SK-N-SH treated with all-trans-retinoic acid at 6 μM for 48 hours (cell line): ENCODE results near the gene NRXN2.

Experiments used
- ATAC-seq: fragments of 200-7000 bp; cut with Tn5 transposase; 3 replicates; pipeline ENCODE4 v1.9.1; 2020; ENCODE audit warnings: mild to moderate bottlenecking, moderate library complexity
- ARNTL ChIP-seq: fragments of 450-650 bp; formaldehyde crosslinking; IDR thresholded peaks from 2 replicates; pipeline ENCODE4 v1.5.0; 2020; ENCODE audit warnings: low read depth, mild to moderate bottlenecking, moderate library complexity, borderline replicate concordance
- GLIS3 ChIP-seq: fragments of 250-450 bp; sonication (Bioruptor Pico); IDR thresholded peaks from 2 replicates; pipeline ENCODE4 v1.5.0; 2020; ENCODE audit warnings: mild to moderate bottlenecking, moderate library complexity
- ISL1 ChIP-seq: fragments of 250-450 bp; sonication (Bioruptor Pico); IDR thresholded peaks from 2 replicates; pipeline ENCODE4 v2.1.2; 2022; ENCODE audit warnings: mild to moderate bottlenecking, moderate library complexity
- OSR1 ChIP-seq: fragments of 250-450 bp; sonication (Bioruptor Pico); IDR thresholded peaks from 2 replicates; pipeline ENCODE4 v1.8.0; 2022; ENCODE audit warnings: moderate library complexity, mild to moderate bottlenecking, inconsistent platforms
- PPARA ChIP-seq: fragments of 250-450 bp; sonication (Bioruptor Pico); IDR thresholded peaks from 2 replicates; pipeline ENCODE4 v1.5.0; 2020; ENCODE audit warnings: mild to moderate bottlenecking, borderline replicate concordance
- RARB ChIP-seq: fragments of 250-450 bp; sonication (Bioruptor Pico); IDR thresholded peaks from 2 replicates; pipeline ENCODE4 v1.8.0; 2021; ENCODE audit warnings: mild to moderate bottlenecking, moderate library complexity
- SNAI2 ChIP-seq: fragments of 250-450 bp; sonication (Bioruptor Pico); IDR thresholded peaks from 2 replicates; pipeline ENCODE4 v1.5.0; 2020; ENCODE audit warnings: mild to moderate bottlenecking, moderate library complexity
- TCF4 ChIP-seq: fragments of 250-450 bp; sonication (Bioruptor Pico); IDR thresholded peaks from 2 replicates; pipeline ENCODE4 v1.8.0; 2021; ENCODE audit warnings: mild to moderate bottlenecking, moderate library complexity, borderline replicate concordance
- TOX ChIP-seq: fragments of 250-450 bp; sonication (Bioruptor Pico); IDR thresholded peaks from 2 replicates; pipeline ENCODE4 v1.8.0; 2021; ENCODE audit warnings: mild to moderate bottlenecking, moderate library complexity, borderline replicate concordance
- ZC3H10 ChIP-seq: fragments of 250-450 bp; sonication (Bioruptor Pico); IDR thresholded peaks from 2 replicates; pipeline ENCODE4 v1.5.1; 2021; ENCODE audit warnings: mild to moderate bottlenecking, moderate library complexity
- ZFP3 ChIP-seq: fragments of 250-450 bp; sonication (Bioruptor Pico); IDR thresholded peaks from 2 replicates; pipeline ENCODE4 v1.5.0; 2020; ENCODE audit warnings: mild to moderate bottlenecking, moderate library complexity
- ZFP30 ChIP-seq: fragments of 450-650 bp; formaldehyde crosslinking; IDR thresholded peaks from 2 replicates; pipeline ENCODE4 v1.5.0; 2022; ENCODE audit warnings: mild to moderate bottlenecking, moderate library complexity
- ZNF565 ChIP-seq: fragments of 450-650 bp; formaldehyde crosslinking; conservative IDR thresholded peaks from 2 replicates; pipeline ENCODE4 v1.5.0; 2020; ENCODE audit warnings: low read depth, mild to moderate bottlenecking, moderate library complexity
- ZNF70 ChIP-seq: fragments of 450-650 bp; formaldehyde crosslinking; IDR thresholded peaks from 2 replicates; pipeline ENCODE4 v1.5.0; 2020; ENCODE audit warnings: mild to moderate bottlenecking, moderate library complexity
- ZNF8 ChIP-seq: fragments of 450-650 bp; formaldehyde crosslinking; IDR thresholded peaks from 2 replicates; pipeline ENCODE4 v1.5.0; 2020; ENCODE audit warnings: mild to moderate bottlenecking, moderate library complexity
- TF ChIP-seq, protein P1 (sequence below): fragments of 250-450 bp; sonication (Bioruptor Pico); IDR thresholded peaks from 2 replicates; pipeline ENCODE4 v1.5.1; 2021; ENCODE audit warnings: mild to moderate bottlenecking, moderate library complexity
- TF ChIP-seq, protein P2 (sequence below): fragments of 250-450 bp; sonication (Bioruptor Pico); IDR thresholded peaks from 2 replicates; pipeline ENCODE4 v1.5.0; 2020; ENCODE audit warnings: mild to moderate bottlenecking, moderate library complexity
- TF ChIP-seq, protein P3 (sequence below): fragments of 250-450 bp; sonication (Bioruptor Pico); IDR thresholded peaks from 2 replicates; pipeline ENCODE4 v1.8.0; 2020; ENCODE audit warnings: mild to moderate bottlenecking, moderate library complexity, borderline replicate concordance
- TF ChIP-seq, protein P4 (sequence below): fragments of 250-450 bp; sonication (Bioruptor Pico); IDR thresholded peaks from 2 replicates; pipeline ENCODE4 v1.5.1; 2020; ENCODE audit warnings: low read depth, mild to moderate bottlenecking, moderate library complexity
- TF ChIP-seq, protein P5 (sequence below): fragments of 250-450 bp; sonication (Bioruptor Pico); IDR thresholded peaks from 2 replicates; pipeline ENCODE4 v1.8.0; 2021; ENCODE audit warnings: low read depth, mild to moderate bottlenecking, moderate library complexity, borderline replicate concordance

NRXN2 gene

DNA sequence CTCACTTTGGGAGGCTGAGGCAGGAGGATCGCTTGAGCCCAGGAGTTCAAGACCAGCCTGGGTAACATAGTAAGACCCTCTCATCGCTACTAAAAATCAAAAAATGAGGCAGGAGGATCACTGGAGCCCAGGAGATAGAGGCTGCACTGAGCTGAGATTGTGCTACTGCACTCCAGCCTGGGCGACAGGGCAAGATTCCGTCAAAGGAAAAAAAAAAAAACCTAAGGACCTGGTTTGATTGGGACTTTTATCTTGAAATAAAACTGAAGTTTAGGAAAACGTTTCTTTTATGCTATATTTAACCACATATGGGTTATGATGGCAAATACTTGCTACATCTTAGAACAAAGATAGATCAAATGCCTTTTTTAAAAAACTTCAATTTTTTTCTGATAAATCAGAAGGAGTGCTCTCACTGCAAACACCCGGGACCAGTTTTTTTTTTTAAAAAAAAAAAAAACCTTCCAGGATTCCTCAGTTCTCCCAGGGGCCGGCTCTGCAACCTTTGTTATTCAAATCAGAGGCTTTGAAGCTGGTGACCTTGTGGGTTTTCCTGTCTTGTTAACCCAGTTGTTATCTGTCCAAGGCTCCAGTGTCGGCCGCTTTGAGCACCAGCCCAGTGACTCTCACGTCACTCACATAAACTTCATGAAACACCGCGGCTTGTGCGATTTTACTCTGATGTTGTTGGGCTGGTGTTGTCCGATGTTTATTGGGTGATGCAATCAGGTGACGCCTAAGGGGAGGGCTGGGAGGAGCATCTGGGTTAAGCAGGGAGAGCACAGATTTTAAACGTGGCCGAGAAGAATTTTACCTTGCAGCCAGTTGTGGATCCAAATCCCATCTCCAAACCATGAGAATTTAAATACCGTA lies 156.7 kb downstream of the NRXN2 start:
- ATAC-seq = peak; percentile 90

DNA sequence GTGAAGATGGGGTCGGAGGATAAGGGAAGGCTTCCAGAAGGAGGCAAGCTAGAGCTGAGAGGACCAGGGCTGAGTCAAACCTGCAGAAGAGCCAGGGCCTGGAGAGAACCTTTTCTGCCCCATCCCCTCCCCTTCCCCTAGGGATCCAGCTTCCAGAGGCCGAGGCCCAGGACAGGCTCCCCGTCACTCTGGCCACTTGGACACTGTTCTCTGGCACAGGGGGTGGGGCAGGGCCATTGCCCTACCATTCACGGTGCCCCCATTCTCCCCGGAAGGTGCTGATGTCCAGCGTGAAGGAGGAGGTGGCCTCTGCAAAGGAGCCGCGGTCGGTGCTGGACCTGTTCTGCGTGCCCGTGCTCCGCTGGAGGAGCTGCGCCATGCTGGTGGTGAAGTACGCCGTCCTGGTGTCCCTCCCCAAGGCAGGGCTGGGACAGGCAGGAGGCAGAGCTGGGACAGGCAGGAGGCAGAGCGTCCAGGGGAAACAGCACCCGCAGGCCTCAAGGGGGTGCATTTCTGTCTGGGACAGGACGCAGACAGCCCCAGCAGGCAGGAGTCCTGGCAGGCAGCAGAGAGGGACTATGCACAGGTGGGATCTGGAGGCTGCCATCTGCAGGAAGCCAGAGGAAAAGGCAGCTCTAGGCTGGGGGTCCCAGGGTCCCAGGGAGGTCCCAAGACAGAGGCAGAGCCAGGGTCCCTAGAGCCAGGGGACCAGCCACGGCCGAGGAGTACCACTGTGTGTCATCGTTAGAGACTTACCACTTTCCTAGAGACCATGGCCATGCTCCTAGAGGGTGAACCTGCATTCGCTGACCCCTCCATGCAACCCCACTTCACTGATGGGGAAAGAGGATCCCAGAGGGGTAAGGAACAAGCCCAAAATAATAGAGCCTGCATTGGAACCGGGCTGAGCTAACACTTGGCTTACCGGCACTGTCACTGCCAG lies 157.8 kb downstream of the NRXN2 start:
- no peak for ATAC-seq
- TF ChIP-seq, protein P1, sequence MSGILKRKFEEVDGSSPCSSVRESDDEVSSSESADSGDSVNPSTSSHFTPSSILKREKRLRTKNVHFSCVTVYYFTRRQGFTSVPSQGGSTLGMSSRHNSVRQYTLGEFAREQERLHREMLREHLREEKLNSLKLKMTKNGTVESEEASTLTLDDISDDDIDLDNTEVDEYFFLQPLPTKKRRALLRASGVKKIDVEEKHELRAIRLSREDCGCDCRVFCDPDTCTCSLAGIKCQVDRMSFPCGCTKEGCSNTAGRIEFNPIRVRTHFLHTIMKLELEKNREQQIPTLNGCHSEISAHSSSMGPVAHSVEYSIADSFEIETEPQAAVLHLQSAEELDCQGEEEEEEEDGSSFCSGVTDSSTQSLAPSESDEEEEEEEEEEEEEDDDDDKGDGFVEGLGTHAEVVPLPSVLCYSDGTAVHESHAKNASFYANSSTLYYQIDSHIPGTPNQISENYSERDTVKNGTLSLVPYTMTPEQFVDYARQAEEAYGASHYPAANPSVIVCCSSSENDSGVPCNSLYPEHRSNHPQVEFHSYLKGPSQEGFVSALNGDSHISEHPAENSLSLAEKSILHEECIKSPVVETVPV = no peak
- no peak for TF ChIP-seq SNAI2 (CRISPR knock-in tag)
- TF ChIP-seq, protein P2, sequence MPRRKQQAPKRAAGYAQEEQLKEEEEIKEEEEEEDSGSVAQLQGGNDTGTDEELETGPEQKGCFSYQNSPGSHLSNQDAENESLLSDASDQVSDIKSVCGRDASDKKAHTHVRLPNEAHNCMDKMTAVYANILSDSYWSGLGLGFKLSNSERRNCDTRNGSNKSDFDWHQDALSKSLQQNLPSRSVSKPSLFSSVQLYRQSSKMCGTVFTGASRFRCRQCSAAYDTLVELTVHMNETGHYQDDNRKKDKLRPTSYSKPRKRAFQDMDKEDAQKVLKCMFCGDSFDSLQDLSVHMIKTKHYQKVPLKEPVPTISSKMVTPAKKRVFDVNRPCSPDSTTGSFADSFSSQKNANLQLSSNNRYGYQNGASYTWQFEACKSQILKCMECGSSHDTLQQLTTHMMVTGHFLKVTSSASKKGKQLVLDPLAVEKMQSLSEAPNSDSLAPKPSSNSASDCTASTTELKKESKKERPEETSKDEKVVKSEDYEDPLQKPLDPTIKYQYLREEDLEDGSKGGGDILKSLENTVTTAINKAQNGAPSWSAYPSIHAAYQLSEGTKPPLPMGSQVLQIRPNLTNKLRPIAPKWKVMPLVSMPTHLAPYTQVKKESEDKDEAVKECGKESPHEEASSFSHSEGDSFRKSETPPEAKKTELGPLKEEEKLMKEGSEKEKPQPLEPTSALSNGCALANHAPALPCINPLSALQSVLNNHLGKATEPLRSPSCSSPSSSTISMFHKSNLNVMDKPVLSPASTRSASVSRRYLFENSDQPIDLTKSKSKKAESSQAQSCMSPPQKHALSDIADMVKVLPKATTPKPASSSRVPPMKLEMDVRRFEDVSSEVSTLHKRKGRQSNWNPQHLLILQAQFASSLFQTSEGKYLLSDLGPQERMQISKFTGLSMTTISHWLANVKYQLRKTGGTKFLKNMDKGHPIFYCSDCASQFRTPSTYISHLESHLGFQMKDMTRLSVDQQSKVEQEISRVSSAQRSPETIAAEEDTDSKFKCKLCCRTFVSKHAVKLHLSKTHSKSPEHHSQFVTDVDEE (CRISPR knock-in tag) = no peak
- TF ChIP-seq, protein P3, sequence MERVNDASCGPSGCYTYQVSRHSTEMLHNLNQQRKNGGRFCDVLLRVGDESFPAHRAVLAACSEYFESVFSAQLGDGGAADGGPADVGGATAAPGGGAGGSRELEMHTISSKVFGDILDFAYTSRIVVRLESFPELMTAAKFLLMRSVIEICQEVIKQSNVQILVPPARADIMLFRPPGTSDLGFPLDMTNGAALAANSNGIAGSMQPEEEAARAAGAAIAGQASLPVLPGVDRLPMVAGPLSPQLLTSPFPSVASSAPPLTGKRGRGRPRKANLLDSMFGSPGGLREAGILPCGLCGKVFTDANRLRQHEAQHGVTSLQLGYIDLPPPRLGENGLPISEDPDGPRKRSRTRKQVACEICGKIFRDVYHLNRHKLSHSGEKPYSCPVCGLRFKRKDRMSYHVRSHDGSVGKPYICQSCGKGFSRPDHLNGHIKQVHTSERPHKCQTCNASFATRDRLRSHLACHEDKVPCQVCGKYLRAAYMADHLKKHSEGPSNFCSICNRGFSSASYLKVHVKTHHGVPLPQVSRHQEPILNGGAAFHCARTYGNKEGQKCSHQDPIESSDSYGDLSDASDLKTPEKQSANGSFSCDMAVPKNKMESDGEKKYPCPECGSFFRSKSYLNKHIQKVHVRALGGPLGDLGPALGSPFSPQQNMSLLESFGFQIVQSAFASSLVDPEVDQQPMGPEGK (CRISPR knock-in tag) = no peak
- TF ChIP-seq RARB (CRISPR knock-in tag) = no peak
- TF ChIP-seq ZNF70 = no peak
- no peak for TF ChIP-seq ZNF8 (CRISPR knock-in tag)
- no peak for TF ChIP-seq ISL1
- no peak for TF ChIP-seq TOX (CRISPR knock-in tag)
- TF ChIP-seq ZFP3 (CRISPR knock-in tag) = no peak
- TF ChIP-seq PPARA = no peak
- no peak for TF ChIP-seq ARNTL (CRISPR knock-in tag)
- TF ChIP-seq, protein P4, sequence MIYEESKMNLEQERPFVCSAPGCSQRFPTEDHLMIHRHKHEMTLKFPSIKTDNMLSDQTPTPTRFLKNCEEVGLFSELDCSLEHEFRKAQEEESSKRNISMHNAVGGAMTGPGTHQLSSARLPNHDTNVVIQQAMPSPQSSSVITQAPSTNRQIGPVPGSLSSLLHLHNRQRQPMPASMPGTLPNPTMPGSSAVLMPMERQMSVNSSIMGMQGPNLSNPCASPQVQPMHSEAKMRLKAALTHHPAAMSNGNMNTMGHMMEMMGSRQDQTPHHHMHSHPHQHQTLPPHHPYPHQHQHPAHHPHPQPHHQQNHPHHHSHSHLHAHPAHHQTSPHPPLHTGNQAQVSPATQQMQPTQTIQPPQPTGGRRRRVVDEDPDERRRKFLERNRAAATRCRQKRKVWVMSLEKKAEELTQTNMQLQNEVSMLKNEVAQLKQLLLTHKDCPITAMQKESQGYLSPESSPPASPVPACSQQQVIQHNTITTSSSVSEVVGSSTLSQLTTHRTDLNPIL (CRISPR knock-in tag) = no peak
- no peak for TF ChIP-seq OSR1 (CRISPR knock-in tag)

More for the DNA sequence above, 156.7 kb downstream of the NRXN2 start:
- no peak for TF ChIP-seq TCF4 (CRISPR knock-in tag)
- no peak for TF ChIP-seq GLIS3 (CRISPR knock-in tag)
- TF ChIP-seq OSR1 (CRISPR knock-in tag) = no peak
- no peak for TF ChIP-seq SNAI2 (CRISPR knock-in tag)
- TF ChIP-seq, protein P5, sequence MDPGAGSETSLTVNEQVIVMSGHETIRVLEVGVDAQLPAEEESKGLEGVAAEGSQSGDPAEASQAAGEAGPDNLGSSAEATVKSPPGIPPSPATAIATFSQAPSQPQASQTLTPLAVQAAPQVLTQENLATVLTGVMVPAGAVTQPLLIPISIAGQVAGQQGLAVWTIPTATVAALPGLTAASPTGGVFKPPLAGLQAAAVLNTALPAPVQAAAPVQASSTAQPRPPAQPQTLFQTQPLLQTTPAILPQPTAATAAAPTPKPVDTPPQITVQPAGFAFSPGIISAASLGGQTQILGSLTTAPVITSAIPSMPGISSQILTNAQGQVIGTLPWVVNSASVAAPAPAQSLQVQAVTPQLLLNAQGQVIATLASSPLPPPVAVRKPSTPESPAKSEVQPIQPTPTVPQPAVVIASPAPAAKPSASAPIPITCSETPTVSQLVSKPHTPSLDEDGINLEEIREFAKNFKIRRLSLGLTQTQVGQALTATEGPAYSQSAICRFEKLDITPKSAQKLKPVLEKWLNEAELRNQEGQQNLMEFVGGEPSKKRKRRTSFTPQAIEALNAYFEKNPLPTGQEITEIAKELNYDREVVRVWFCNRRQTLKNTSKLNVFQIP = no peak
- no peak for TF ChIP-seq ZFP3 (CRISPR knock-in tag)
- TF ChIP-seq RARB (CRISPR knock-in tag) = no peak
- TF ChIP-seq ZNF565 = no peak
- TF ChIP-seq, protein P2 (CRISPR knock-in tag) = no peak
- TF ChIP-seq ZNF8 (CRISPR knock-in tag) = no peak
- no peak for TF ChIP-seq ZC3H10
- TF ChIP-seq PPARA = no peak
- TF ChIP-seq, protein P1 = no peak
- no peak for TF ChIP-seq ZFP30 (CRISPR knock-in tag)
